Endothelial cell of umbilical vein (primary cell): ENCODE results near the gene HSPD1. TPM values are rescaled to one million over a fixed set of nuclear protein-coding genes. Genes with fewer than 3 reads are reported as not detected.

Source experiments
- BruUV-seq: library from RNA; stranded (reverse); fragments of 400-500 nt; replicated peaks from 2 replicates; lab custom pipeline; 2021; lab: Mats Ljungman, UMichigan
- CTCF ChIA-PET: fragments of 300-600, 350-600 bp; sonication (Branson Sonifier 250); formaldehyde crosslinking; loops from one replicate; lab custom pipeline; 2021; ENCODE audit warnings: antibody characterized with exemption, inconsistent platforms; lab: Charles Lee
- POLR2A ChIA-PET: fragments of 300-600, 350-600 bp; sonication (Branson Sonifier 250); formaldehyde crosslinking; loops from one replicate; lab custom pipeline; 2021; ENCODE audit warnings: antibody characterized with exemption, inconsistent platforms; lab: Charles Lee
- DNase-seq: peaks from one replicate; pipeline ENCODE4 v3.0.0-alpha.2; 2011; ENCODE audit warnings: low read depth, low spot score
- FAIRE-seq: peaks from 2 replicates; lab custom pipeline; 2011; peaks lifted over from hg19 to GRCh38; lab: Jason Lieb, UNC
- H2AFZ ChIP-seq: 2 replicates; pipeline ENCODE4 v1.6.0; 2012; ENCODE audit warnings: low read depth, low read length, control low read depth, inconsistent platforms
- H3K27ac ChIP-seq: 2 replicates; pipeline ENCODE4 v1.5.1; 2011; ENCODE audit warnings: low read depth, mild to moderate bottlenecking, control low read depth, low read length, moderate library complexity; ENCODE audit not compliant: insufficient read depth
- H3K27me3 ChIP-seq, 2 experiments: 2 replicates each; pipeline versions ENCODE4 v1.6.0 to v1.6.1; 2011; ENCODE audit warnings: low read length in 2 of 2, mixed read lengths in 1 of 2; ENCODE audit not compliant: control insufficient read depth in 2 of 2, insufficient read depth in 2 of 2
- H3K36me3 ChIP-seq, 2 experiments: 2 replicates in 1 of 2; 3 replicates in 1 of 2; pipeline ENCODE4 v1.5.1; 2011; ENCODE audit warnings: low read length in 2 of 2, mild to moderate bottlenecking in 1 of 2, moderate library complexity in 1 of 2; ENCODE audit not compliant: control insufficient read depth in 2 of 2, insufficient read depth in 2 of 2; ENCODE audit errors: extremely low read depth in 1 of 2
- H3K4me1 ChIP-seq: 3 replicates; pipeline ENCODE4 v1.5.1; 2011; ENCODE audit warnings: mild to moderate bottlenecking, low read length; ENCODE audit not compliant: control insufficient read depth, insufficient read depth; ENCODE audit errors: extremely low read depth
- H3K4me2 ChIP-seq: 2 replicates; pipeline ENCODE4 v1.6.1; 2011; ENCODE audit warnings: low read length, control low read depth, mixed read lengths; ENCODE audit not compliant: insufficient read depth
- H3K4me3 ChIP-seq, 3 experiments: fragments of 200-600 bp in 1 of 3; sonication (generic), shearing (Covaris generic) in 1 of 3; replicated peaks in 1 of 3; 2 replicates each; pipeline ENCODE4 v1.5.1; 2011 to 2016; ENCODE audit warnings: control low read depth in 3 of 3, low read length in 3 of 3, mild to moderate bottlenecking in 2 of 3, inconsistent platforms in 1 of 3, low read depth in 1 of 3, moderate library complexity in 1 of 3; ENCODE audit not compliant: insufficient read depth in 1 of 3
- H3K79me2 ChIP-seq: 2 replicates; pipeline ENCODE4 v1.6.0; 2012; ENCODE audit warnings: low read length, inconsistent platforms; ENCODE audit not compliant: control insufficient read depth, insufficient read depth
- H3K9ac ChIP-seq: replicated peaks from 2 replicates; pipeline ENCODE3; 2011; ENCODE audit warnings: low read length, control low read depth; ENCODE audit not compliant: insufficient read depth; ENCODE audit errors: extremely low read depth
- H3K9me1 ChIP-seq: replicated peaks from 3 replicates; pipeline ENCODE4 v1.6.0; 2011; ENCODE audit warnings: mild to moderate bottlenecking, low read length; ENCODE audit not compliant: control insufficient read depth, insufficient read depth; ENCODE audit errors: extremely low read depth
- H3K9me3 ChIP-seq: replicated peaks from 2 replicates; pipeline ENCODE4 v1.5.1; 2012; ENCODE audit warnings: low read length, inconsistent platforms; ENCODE audit not compliant: control insufficient read depth, insufficient read depth
- H4K20me1 ChIP-seq: replicated peaks from 2 replicates; pipeline ENCODE3; 2011; ENCODE audit warnings: mild to moderate bottlenecking, low read length; ENCODE audit not compliant: control insufficient read depth, insufficient read depth; ENCODE audit errors: extremely low read depth
- EZH2 ChIP-seq: IDR thresholded peaks from 2 replicates; pipeline ENCODE4 v1.6.1; 2012; ENCODE audit warnings: borderline replicate concordance, low read depth, mild to moderate bottlenecking, moderate library complexity, low read length, inconsistent platforms; ENCODE audit not compliant: severe bottlenecking
- FOS ChIP-seq: IDR thresholded peaks from 2 replicates; pipeline ENCODE4 v1.6.1; 2011; ENCODE audit warnings: mild to moderate bottlenecking, low read length, moderate library complexity, borderline replicate concordance; ENCODE audit not compliant: insufficient read depth
- GATA2 ChIP-seq: IDR thresholded peaks from 2 replicates; pipeline ENCODE4 v1.7.0; 2011; ENCODE audit warnings: low read depth, mild to moderate bottlenecking, moderate library complexity, mixed read lengths, low read length; ENCODE audit not compliant: insufficient read length, insufficient read depth
- JUN ChIP-seq: IDR thresholded peaks from 2 replicates; pipeline ENCODE4 v1.6.1; 2011; ENCODE audit warnings: borderline replicate concordance, low read depth; ENCODE audit not compliant: insufficient read length, insufficient read depth
- MYC ChIP-seq: IDR thresholded peaks from one replicate; pipeline ENCODE4 v1.6.1; 2011; ENCODE audit warnings: mild to moderate bottlenecking, low read depth, low read length
- POLR2A ChIP-seq: IDR thresholded peaks from 2 replicates; pipeline ENCODE4 v1.6.1; 2012; ENCODE audit warnings: low read depth, mild to moderate bottlenecking, control low read depth, low read length
- POLR2AphosphoS5 ChIP-seq: IDR thresholded peaks from 2 replicates; pipeline ENCODE4 v1.6.1; 2012; ENCODE audit warnings: low read depth, mild to moderate bottlenecking, control low read depth, low read length, moderate library complexity; ENCODE audit not compliant: insufficient read depth
- dilution Hi-C: fragments of 300-500 bp; cut with MboI; formaldehyde crosslinking; loops from one replicate; pipeline ENCODE4 v1.15.0; 2019; ENCODE audit warnings: low sequenced_read_pairs; ENCODE audit not compliant: extremely low pct_ligation_motif_present
- intact Hi-C: fragments of 100-400 bp; cut with micrococcal nuclease; formaldehyde crosslinking; loops from one replicate; pipeline ENCODE4 v1.10.0; 2022
- polyA plus RNA-seq, 4 experiments: library from polyadenylated mRNA; depleted of rRNA in 3 of 4; stranded (reverse) in 3 of 4; unstranded in 1 of 4; fragments of >200 nt; gene quantifications; 2 replicates each; pipeline versions ENCODE4 v1.2.1 to v1.2.3, GENCODE V29; 2011 to 2012; ENCODE audit warnings: missing spikeins in 1 of 4
- total RNA-seq: library from RNA; stranded (reverse); gene quantifications from 2 replicates; pipeline ENCODE4 v1.2.3, GENCODE V29; 2021
- TF ChIP-seq, protein P1 (sequence below): IDR thresholded peaks from 2 replicates; pipeline ENCODE4 v1.6.1; 2011; ENCODE audit not compliant: insufficient read depth, insufficient read length
- TF ChIP-seq, protein P2 (sequence below), 2 donors: IDR thresholded peaks; 1 replicate in 1 of 2; 2 replicates in 1 of 2; pipeline ENCODE4 v1.5.1; 2011; ENCODE audit warnings: low read length in 2 of 2, mild to moderate bottlenecking in 2 of 2, moderate library complexity in 2 of 2, control low read depth in 1 of 2, inconsistent platforms in 1 of 2, low read depth in 1 of 2; ENCODE audit not compliant: insufficient read depth in 1 of 2; ENCODE audit errors: extremely low read depth in 1 of 2

Gene HSPD1
- total and polyA plus RNA-seq, 2 donors (not counting 3 experiments of a cell fraction or from before 2014, with no cell fraction given) = 73.2 to 337 TPM

GRCh38 chr2:197504000-197504399 is 4.4 kb upstream of the HSPD1 start:
- Histone ChIP-seq H3K9me1 (no peaks in the 10 kb centered on the region), H3K4me3 (no peak overlapping the region), H2AFZ (no peak overlapping the region), H3K4me1 (peaks cover 14% of the 10 kb centered on the region), H3K36me3 (peaks cover 2 to 4% of the 10 kb centered on the region in 2 experiments), H3K9me3 (no peaks in the 10 kb centered on the region), H3K4me2 (no peak overlapping the region), H3K27ac (no peak overlapping the region), H3K9ac (no peak overlapping the region), H4K20me1 (no peaks in the 10 kb centered on the region), H3K79me2 (peaks cover 34% of the 10 kb centered on the region), H3K27me3 (no peaks in the 10 kb centered on the region)
- intact Hi-C loops (loop anchor here (5.0 kb wide), 1 partner anchor 53 kb away; no protein-coding TSS in a partner anchor), dilution Hi-C loops (no loop called here)
- FAIRE-seq (no peak), DNase-seq (no peak)
- ChIA-PET CTCF (interaction anchor here (0.5 to 1.0 kb wide), 2 partner anchors 9 to 44 kb away, joined by 3 read pairs; no protein-coding TSS in a partner anchor), POLR2A (no interaction called here)
- TF ChIP-seq GATA2 (no peak), MYC (no peak), FOS (no peak), JUN (no peak), POLR2AphosphoS5 (no peak), EZH2 (no peak), POLR2A (no peak)
- TF ChIP-seq, protein P1, sequence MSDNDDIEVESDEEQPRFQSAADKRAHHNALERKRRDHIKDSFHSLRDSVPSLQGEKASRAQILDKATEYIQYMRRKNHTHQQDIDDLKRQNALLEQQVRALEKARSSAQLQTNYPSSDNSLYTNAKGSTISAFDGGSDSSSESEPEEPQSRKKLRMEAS = no peak
- TF ChIP-seq, protein P2, sequence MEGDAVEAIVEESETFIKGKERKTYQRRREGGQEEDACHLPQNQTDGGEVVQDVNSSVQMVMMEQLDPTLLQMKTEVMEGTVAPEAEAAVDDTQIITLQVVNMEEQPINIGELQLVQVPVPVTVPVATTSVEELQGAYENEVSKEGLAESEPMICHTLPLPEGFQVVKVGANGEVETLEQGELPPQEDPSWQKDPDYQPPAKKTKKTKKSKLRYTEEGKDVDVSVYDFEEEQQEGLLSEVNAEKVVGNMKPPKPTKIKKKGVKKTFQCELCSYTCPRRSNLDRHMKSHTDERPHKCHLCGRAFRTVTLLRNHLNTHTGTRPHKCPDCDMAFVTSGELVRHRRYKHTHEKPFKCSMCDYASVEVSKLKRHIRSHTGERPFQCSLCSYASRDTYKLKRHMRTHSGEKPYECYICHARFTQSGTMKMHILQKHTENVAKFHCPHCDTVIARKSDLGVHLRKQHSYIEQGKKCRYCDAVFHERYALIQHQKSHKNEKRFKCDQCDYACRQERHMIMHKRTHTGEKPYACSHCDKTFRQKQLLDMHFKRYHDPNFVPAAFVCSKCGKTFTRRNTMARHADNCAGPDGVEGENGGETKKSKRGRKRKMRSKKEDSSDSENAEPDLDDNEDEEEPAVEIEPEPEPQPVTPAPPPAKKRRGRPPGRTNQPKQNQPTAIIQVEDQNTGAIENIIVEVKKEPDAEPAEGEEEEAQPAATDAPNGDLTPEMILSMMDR (IDR thresholded peaks at IDR 0.05; ENCODE audit: extremely low read depth in 1 of 2, insufficient read depth in 1 of 2, low read depth in 1 of 2, low read length in 2 of 2) = no peak
- no TSS peak for BruUV-seq
